ENCODE results near the gene ACP5. TPM values are rescaled to one million over a fixed set of nuclear protein-coding genes. Genes with fewer than 3 reads are reported as not detected.

The ACP5 gene
- polyA plus RNA-seq, 1 donor (not counting 4 experiments of a cell fraction or from before 2014, with no cell fraction given), result 15.0 TPM

GRCh38 chr19:11538232-11539036 is 39.0 kb downstream of the ACP5 start, which contains the start of gene CNN1:
TSS of gene CNN1 (plus strand) at chr19:11538851. CDS start at chr19:11538928, 77 bp downstream.
- H3K79me2 ChIP-seq (ENCODE audit: control insufficient read depth, insufficient read depth, low read length), result no peaks in the 10 kb centered on the region
- H3K27me3 ChIP-seq (ENCODE audit: control insufficient read depth, extremely low read depth, insufficient read depth, low read length), result peaks cover 12% of the 10 kb centered on the region
- H3K9me3 ChIP-seq (ENCODE audit: control insufficient read depth, low read depth, low read length), result no peaks in the 10 kb centered on the region
- TF ChIP-seq EZH2 (IDR thresholded peaks at IDR 0.05; ENCODE audit: low read length) (no peak), CTCF (optimal IDR thresholded peaks at IDR 0.05 in 1 of 3, IDR thresholded peaks at IDR 0.05 in 1 of 3, conservative IDR thresholded peaks at IDR 0.05 in 1 of 3; ENCODE audit: extremely low read depth in 1 of 3, insufficient read depth in 2 of 3, low read length in 3 of 3) (no peak)
- H3K9ac ChIP-seq (ENCODE audit: control insufficient read depth, extremely low read depth, insufficient read depth, low read length), result no peak within 1 kb of the TSS
- no peak within 1 kb of the TSS for H3K27ac ChIP-seq (ENCODE audit: control insufficient read depth, insufficient read depth, low read length)
- no peak within 1 kb of the TSS for H3K4me2 ChIP-seq (ENCODE audit: control insufficient read depth, extremely low read depth, insufficient read depth, low read depth, low read length)
- no peak within 1 kb of the TSS for H3K4me3 ChIP-seq (ENCODE audit: control insufficient read depth in 2 of 3, extremely low read depth in 1 of 3, insufficient read depth in 2 of 3, low read depth in 1 of 3, low read length in 3 of 3)
- H2AFZ ChIP-seq (ENCODE audit: control insufficient read depth, low read length), result no peak within 1 kb of the TSS
- DNase-seq (ENCODE audit: low read depth, low spot score), result no peak
- no peaks in the 10 kb centered on the region for H4K20me1 ChIP-seq (ENCODE audit: control insufficient read depth, extremely low read depth, insufficient read depth, low read length)
- no peak for FAIRE-seq
- no peaks in the 10 kb centered on the region for H3K9me1 ChIP-seq (ENCODE audit: control insufficient read depth, extremely low read depth, insufficient read depth, low read length)
- peaks cover 3% of the 10 kb centered on the region for H3K4me1 ChIP-seq (ENCODE audit: control insufficient read depth, extremely low read depth, insufficient read depth, low read length)
- dilution Hi-C loops (cut with MboI; ENCODE audit: extremely low pct_ligation_motif_present, low sequenced_read_pairs), result no loop called here
- H3K36me3 ChIP-seq (ENCODE audit: control insufficient read depth in 2 of 2, extremely low read depth in 1 of 2, insufficient read depth in 2 of 2, low read length in 2 of 2), result no peaks in the 10 kb centered on the region

- FAIRE-seq (no peak), DNase-seq (ENCODE audit: low read depth, low spot score) (no peak)
- Histone ChIP-seq H3K27me3 (ENCODE audit: control insufficient read depth, extremely low read depth, insufficient read depth, low read length) (peaks cover 12% of the 10 kb centered on the region), H3K27ac (ENCODE audit: control insufficient read depth, insufficient read depth, low read length) (peak overlapping the region; percentile 22), H4K20me1 (ENCODE audit: control insufficient read depth, extremely low read depth, insufficient read depth, low read length) (no peaks in the 10 kb centered on the region), H3K9me3 (ENCODE audit: control insufficient read depth, low read depth, low read length) (no peaks in the 10 kb centered on the region), H3K4me3 (ENCODE audit: control insufficient read depth in 2 of 3, extremely low read depth in 1 of 3, insufficient read depth in 2 of 3, low read depth in 1 of 3, low read length in 3 of 3) (peak overlapping the region in 1 of 3 experiments; percentile 29), H3K36me3 (ENCODE audit: control insufficient read depth in 2 of 2, extremely low read depth in 1 of 2, insufficient read depth in 2 of 2, low read length in 2 of 2) (no peaks in the 10 kb centered on the region), H3K4me2 (ENCODE audit: control insufficient read depth, extremely low read depth, insufficient read depth, low read depth, low read length) (peak overlapping the region; percentile 62), H3K79me2 (ENCODE audit: control insufficient read depth, insufficient read depth, low read length) (no peaks in the 10 kb centered on the region), H3K9me1 (ENCODE audit: control insufficient read depth, extremely low read depth, insufficient read depth, low read length) (no peaks in the 10 kb centered on the region), H2AFZ (ENCODE audit: control insufficient read depth, low read length) (peak overlapping the region; percentile 49), H3K9ac (ENCODE audit: control insufficient read depth, extremely low read depth, insufficient read depth, low read length) (peak overlapping the region; percentile 1), H3K4me1 (ENCODE audit: control insufficient read depth, extremely low read depth, insufficient read depth, low read length) (peaks cover 14% of the 10 kb centered on the region)
- dilution Hi-C loops (cut with MboI; ENCODE audit: extremely low pct_ligation_motif_present, low sequenced_read_pairs), result no loop called here
- TF ChIP-seq EZH2 (IDR thresholded peaks at IDR 0.05; ENCODE audit: low read length), result no peak
- peak; percentile 62 to 84 (median 77) for TF ChIP-seq CTCF (optimal IDR thresholded peaks at IDR 0.05 in 1 of 3, IDR thresholded peaks at IDR 0.05 in 1 of 3, conservative IDR thresholded peaks at IDR 0.05 in 1 of 3; ENCODE audit: extremely low read depth in 1 of 3, insufficient read depth in 2 of 3, low read length in 3 of 3)
Measured at GRCh38 chr19:11535792-11536595, 41.5 kb downstream of the ACP5 start.

Data from keratinocyte (primary cell).